ENCODE results near the gene MMP20. TPM values are rescaled to one million over a fixed set of nuclear protein-coding genes. Genes with fewer than 3 reads are reported as not detected.
A peak's percentile ranks its signal among the peaks of the same experiment; 100 is the strongest.

MMP20 gene
- total RNA-seq, 3 donors from 2014 or later: not detected

- ATAC-seq: no peak
- intact Hi-C loops (cut with DNase I, micrococcal nuclease): no loop called here
- no peak for TF ChIP-seq CTCF (IDR thresholded peaks at IDR 0.05)
- Histone ChIP-seq H3K4me3 (no peak overlapping the region), H3K4me1 (ENCODE audit: low read depth) (no peaks in the 10 kb centered on the region), H3K9me3 (no peaks in the 10 kb centered on the region), H3K36me3 (ENCODE audit: low read depth) (no peaks in the 10 kb centered on the region)
- no peak for DNase-seq
Measured at GRCh38 chr11:102614485-102614884, 10.6 kb downstream of the MMP20 start.

- Histone ChIP-seq H3K4me1 (ENCODE audit: low read depth) (no peaks in the 10 kb centered on the region), H3K36me3 (ENCODE audit: low read depth) (no peaks in the 10 kb centered on the region), H3K4me3 (no peak overlapping the region), H3K9me3 (no peaks in the 10 kb centered on the region)
- no peak for TF ChIP-seq CTCF (IDR thresholded peaks at IDR 0.05)
- ATAC-seq (no peak), DNase-seq (no peak)
- intact Hi-C loops (cut with DNase I, micrococcal nuclease): no loop called here
Measured at GRCh38 chr11:102614031-102614430, 11.1 kb downstream of the MMP20 start.

GRCh38 chr11:102613450-102613849, 11.7 kb downstream of the MMP20 start:
- no peaks in the 10 kb centered on the region for H3K36me3 ChIP-seq (ENCODE audit: low read depth)
- no peak for ATAC-seq
- H3K4me3 ChIP-seq: no peak overlapping the region
- H3K9me3 ChIP-seq: no peaks in the 10 kb centered on the region
- H3K4me1 ChIP-seq (ENCODE audit: low read depth): no peaks in the 10 kb centered on the region
- TF ChIP-seq CTCF (IDR thresholded peaks at IDR 0.05): no peak
- intact Hi-C loops (cut with DNase I, micrococcal nuclease): no loop called here
- no peak for DNase-seq

- no peak for DNase-seq
- intact Hi-C loops (cut with DNase I, micrococcal nuclease): no loop called here
- H3K9me3 ChIP-seq: no peaks in the 10 kb centered on the region
- ATAC-seq: no peak
- TF ChIP-seq CTCF (IDR thresholded peaks at IDR 0.05): no peak
- no peaks in the 10 kb centered on the region for H3K4me1 ChIP-seq (ENCODE audit: low read depth)
- no peak overlapping the region for H3K4me3 ChIP-seq
- H3K36me3 ChIP-seq (ENCODE audit: low read depth): no peaks in the 10 kb centered on the region
Measured at GRCh38 chr11:102611291-102611690, 13.8 kb downstream of the MMP20 start.

GRCh38 chr11:102610200-102610599, 14.9 kb downstream of the MMP20 start:
- TF ChIP-seq CTCF (IDR thresholded peaks at IDR 0.05): no peak
- Histone ChIP-seq H3K4me1 (ENCODE audit: low read depth) (no peaks in the 10 kb centered on the region), H3K4me3 (no peak overlapping the region), H3K36me3 (ENCODE audit: low read depth) (no peaks in the 10 kb centered on the region), H3K9me3 (no peaks in the 10 kb centered on the region)
- intact Hi-C loops (cut with DNase I, micrococcal nuclease): no loop called here
- ATAC-seq (peak; percentile 62), DNase-seq (no peak)

GRCh38 chr11:102608699-102609098, 16.4 kb downstream of the MMP20 start:
- DNase-seq (no peak), ATAC-seq (no peak)
- no peak for TF ChIP-seq CTCF (IDR thresholded peaks at IDR 0.05)
- no peaks in the 10 kb centered on the region for H3K4me1 ChIP-seq (ENCODE audit: low read depth)
- H3K9me3 ChIP-seq: no peaks in the 10 kb centered on the region
- no peaks in the 10 kb centered on the region for H3K36me3 ChIP-seq (ENCODE audit: low read depth)
- intact Hi-C loops (cut with DNase I, micrococcal nuclease): no loop called here
- H3K4me3 ChIP-seq: no peak overlapping the region

All from mucosa of descending colon (tissue), 3 donors.